ENCODE data around the gene PTPRD.

Gene PTPRD

DNA sequence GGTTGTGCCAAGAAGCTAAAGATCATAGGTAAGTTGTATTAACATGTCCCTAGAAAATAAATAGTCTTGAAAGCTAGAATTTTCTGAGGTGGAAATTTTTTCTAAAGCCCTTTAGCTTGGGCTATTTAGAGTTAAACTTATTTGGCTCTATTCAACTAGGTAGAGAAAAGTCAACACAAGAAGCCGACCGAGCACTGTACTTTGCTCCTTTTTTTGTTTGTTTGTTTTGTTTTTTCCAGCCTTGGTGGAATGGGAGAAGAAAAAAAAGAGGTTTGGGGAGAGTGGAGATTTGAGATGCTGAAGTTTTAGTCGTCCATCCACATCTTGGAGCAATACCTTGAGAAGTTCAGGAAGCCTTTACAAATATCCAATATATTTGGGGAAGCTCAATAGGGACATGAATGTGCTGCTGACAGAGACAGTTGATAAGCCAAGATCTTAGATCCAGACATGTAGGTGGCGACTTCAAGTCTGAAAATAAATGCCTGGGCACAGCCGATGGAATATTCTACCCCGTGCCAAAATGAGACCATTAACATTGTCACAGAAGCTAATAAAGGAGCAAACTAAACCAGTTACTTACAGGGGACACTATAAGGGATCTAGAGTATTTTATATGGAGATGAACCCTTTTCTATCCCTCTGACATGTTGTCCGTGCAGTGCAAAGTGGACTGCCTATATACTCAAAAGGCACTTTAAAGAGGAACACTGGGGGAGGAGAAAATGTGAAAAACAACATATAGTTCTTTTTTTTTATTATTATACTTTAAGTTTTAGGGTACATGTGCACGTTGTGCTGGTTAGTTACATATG is 466.1 kb downstream of the PTPRD start:
- DNase-seq = no peak

DNA sequence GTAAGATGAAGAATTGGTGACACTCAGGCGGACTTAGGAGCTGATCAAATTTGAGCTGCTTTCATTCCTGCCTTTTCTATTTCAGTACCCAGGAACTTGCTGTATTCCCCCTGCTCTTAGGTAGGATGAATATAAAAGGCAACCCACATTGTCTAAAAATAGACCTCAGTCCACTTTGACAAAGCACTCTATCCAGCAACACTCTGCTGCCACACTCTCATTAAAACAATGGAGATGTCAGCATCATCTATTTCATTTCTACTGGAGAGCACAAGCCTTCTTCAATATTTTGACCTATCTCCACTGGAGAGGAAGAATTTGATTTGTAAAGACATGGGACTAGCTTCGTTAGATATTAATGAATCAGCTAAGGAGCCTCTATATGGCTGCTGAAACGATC is 468.4 kb downstream of the PTPRD start:
- no peak for DNase-seq

DNA sequence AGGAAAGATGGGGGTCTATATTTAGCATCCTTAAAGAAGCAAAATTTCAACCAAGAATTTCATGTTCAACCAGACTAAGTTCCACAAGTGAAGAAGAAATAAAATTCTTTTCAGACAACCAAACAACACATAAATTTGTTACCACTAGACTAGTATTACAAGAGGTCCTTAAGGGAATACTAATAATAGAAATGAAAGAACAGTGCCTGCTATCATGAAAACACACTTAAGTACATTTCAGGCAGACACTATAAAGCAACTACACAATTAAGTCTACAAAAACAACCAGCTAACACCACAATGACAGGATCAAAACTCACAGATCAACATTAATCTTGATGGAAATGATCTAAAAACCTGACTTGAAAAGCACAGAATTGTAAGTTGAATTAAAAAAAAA is 477.2 kb downstream of the PTPRD start:
- DNase-seq = no peak

DNA sequence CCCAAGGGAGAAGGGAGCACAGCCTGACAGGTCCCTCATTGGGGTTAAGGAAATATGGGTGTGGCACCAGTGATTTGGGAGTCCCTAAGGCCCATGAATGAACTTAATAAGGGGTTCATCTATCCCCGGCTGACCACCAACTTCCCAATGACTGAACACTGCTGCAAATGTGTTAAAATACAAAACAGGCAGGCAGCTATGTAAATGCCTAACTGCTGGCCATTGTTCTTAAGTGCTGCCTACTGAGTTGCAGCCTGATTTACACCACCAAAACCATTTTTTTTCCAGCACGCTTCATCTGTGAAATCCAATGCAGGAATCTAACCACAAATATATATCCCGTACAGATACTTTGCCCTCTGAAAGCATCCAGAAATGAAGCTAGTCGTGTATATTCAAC is 478.5 kb downstream of the PTPRD start:
- no peak for DNase-seq

DNA sequence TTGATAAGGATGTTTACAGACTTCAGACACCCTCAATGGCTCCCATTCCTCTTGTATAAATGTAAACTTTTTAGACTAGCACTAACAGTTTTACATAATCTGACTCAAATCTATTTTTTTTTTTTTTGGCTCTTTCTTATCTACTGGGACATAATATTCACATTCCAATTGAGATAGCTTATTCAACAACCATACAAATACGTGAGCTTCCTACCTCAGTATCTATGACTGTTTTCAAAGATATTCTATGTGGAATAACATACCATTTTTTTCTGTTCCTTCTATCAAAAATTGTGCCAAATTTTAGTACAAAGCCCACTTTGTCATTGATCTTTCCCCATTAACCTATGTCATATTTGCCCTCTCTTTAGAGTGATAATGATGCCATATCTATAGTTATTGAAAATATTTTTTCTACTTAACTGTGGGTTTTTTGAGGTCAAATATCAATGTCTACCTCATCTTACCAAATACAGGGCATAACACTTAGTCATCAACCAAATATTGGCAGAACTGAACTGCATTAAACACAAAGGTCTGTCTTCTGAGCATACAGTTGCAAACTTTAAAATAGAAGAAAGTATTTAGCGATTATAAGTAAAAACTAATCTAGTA is 482.6 kb downstream of the PTPRD start:
- DNase-seq = no peak

DNA sequence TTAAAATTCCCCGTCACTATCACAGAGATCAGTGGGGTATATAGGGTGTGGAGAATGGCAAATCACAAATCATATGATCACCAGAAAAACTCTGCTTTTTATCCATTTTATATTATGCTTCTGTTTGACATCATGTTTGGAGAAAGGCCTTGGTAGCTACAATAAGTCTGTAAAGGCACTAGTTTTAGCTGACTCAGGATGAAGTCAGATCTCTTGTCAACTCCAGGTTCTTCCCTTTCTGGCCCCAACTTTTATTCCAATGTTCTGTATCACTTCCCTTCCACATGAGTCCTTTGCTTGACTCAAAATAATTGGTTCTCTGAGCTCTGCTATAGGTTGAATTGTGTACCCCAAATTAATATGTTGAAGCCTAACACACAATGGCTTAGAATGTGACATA is 484.9 kb downstream of the PTPRD start:
- DNase-seq = no peak

DNA sequence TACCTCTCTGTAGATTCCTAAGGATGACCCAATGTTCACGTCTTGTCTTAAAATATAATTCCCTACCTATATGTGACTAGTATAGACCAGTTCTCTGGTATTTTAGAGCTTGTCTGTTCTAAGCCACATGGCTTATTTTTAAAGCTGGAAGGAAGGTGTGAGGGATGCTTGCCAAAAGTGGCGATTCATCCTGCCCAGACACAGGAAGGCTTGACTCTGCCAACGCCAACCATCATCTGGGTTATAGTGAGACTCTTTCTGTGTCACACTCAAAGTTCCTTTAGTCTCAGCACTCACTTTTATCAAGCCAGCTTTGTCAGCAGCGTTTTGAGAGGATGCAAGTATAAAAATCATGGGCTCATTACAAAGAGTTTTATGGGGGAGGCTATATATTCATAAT is 500.0 kb downstream of the PTPRD start:
- DNase-seq = no peak

DNA sequence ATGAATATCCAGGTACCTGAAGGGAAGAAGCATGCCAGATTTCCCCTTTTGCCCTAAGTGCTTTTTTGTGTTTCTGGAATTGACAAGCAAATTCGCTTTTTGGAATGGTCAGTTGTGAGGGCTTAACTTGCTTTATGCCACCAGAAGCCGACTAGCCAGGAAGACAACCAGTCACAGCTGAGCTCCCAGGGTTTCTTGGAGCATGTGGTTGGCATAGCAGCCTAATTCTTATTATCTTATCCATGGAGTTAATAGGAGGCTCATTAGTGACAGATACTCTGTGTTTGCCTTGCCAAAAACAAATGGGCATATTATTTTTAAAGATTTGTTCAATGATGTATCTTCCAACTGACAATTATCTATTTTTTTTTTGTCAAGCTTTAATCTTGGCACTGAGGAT is 500.7 kb downstream of the PTPRD start:
- no peak for DNase-seq

GRCh38 chr9:10108815-10109214 is 504.0 kb downstream of the PTPRD start:
- DNase-seq = no peak

DNA sequence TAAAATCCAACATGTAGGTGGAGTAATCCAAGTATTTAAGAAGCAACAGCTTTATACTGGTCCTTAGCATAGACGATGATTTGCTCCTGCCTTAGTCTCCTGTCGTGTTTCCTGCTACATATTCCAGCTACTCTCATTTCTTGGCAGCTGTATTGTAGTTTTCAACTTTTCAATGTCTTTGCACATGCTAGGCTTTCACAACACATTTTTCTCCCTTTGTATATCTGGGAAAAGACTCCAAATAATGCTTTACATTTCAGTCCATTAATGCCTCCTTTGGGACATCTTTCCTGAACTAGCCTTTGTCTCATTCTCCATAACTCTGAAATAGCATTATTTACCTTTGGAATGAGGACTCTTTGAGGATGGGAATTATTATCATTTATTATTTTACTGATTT is 508.0 kb downstream of the PTPRD start:
- DNase-seq = no peak

- DNase-seq = no peak
These were observed 517.6 kb downstream of the PTPRD start for GRCh38 chr9:10095208-10095607.

- DNase-seq = no peak
These were observed 518.2 kb downstream of the PTPRD start for GRCh38 chr9:10094563-10094962.

DNA sequence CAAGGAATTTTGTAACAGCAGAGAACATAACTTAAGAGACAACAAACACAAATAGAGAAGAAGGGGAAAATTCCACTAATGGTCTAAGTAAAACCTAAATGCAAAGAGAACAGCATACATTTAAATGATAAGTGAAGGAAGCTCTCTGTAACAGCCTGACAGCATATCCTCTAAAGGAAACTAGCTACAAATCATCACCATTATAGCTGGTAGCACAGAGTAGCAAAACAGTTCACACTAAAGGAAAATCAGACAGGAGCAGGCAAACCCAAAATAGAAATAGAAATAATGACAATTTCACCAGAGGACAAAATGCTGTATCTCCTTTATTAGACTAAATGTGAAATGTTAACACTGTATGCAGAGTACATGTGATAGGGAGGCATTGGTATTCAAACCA is 532.8 kb downstream of the PTPRD start:
- no peak for DNase-seq

DNA sequence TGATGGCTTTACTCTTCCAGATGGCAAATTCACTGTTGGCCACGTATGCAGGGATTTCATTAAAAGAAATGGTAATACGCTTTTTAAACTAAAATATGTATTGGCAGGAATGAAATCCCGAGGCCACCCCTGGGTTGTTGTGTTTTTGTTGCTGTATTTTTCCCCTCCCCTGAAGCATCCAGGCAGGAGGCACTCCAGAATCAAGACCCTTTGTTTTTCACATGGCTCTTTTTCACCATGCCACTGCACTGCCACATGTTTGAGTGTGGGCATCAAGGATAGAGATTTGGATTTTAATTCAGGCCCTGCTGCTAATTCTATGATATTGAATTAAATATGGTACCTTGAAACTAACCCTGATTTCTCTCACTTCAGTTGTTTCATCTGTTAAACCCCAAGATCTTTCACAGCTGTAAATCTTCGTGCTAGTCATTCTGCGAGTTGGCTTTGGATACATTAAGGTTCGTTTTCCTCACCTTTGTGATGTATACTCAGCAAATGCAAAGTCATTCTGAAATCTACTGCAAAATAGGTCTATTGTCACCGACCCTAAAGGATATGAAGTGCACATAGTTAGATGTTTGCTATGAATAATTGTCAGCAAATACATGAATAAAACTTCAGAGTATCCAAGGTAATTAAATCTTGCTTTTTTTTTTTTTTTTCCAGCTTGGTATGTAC is 533.4 kb downstream of the PTPRD start:
- DNase-seq = no peak

- DNase-seq = no peak
These were observed 541.2 kb downstream of the PTPRD start for GRCh38 chr9:10071579-10071978.

DNA sequence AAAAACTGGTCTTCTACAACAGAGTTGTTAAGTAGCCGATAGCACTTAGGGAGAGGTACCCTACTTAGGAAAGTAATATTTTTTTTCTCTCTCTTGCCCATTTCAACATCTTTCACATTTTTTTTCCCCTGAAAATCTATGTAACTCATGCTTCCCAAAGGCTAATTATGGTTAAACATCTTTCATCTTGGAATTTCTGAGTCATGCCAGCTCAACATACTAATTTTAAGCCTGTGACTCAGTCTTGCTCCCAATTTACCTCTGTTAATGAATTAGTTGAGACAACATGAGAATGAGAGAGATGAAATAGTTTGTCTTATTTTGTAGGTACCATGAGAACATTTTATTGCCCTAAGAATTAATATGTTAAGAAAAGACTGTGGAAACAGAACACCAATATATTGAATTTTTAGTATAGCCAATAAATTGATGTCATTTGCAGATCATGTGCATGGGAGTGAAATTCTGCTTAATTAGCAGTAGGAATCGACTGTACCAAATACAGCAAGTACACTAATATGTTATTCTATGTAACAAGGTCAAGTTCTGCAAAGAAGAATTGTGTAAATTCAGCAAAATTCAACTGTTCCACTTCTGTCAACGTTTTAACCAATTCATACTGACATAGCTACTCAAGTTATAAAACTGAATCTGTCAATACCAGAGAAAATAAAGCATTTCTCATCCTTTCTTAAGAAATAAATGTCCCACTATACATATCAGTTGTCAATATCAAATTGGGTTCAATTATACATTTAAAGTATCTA is 550.0 kb downstream of the PTPRD start:
- no peak for DNase-seq

GRCh38 chr9:10059044-10059443 is 553.8 kb downstream of the PTPRD start:
- DNase-seq = no peak

- DNase-seq = no peak
These were observed 556.9 kb downstream of the PTPRD start for GRCh38 chr9:10055886-10056395.

- DNase-seq = no peak
These were observed 558.3 kb downstream of the PTPRD start for GRCh38 chr9:10054456-10054855.

GRCh38 chr9:10052916-10053315 is 559.9 kb downstream of the PTPRD start:
- DNase-seq = no peak

DNA sequence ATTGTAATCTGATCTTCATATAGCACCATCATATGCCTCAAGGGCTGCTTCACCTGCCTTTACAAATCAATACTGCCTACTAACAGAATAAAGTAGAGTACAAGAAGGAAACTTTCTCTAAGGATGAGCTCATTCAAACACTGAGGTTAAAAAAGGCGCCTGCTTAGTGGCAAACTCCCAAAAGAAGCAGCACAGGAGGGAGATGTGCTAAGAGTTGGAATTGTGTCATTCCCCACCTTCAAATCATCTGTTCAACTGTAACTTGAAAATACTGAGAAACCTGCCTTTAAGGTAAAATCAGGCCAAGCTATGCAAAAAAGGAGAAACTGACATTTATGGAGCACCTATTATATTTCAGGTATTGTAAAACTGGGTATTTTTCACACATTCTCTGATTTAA is 560.6 kb downstream of the PTPRD start:
- no peak for DNase-seq

- DNase-seq = no peak
These were observed 562.8 kb downstream of the PTPRD start for GRCh38 chr9:10050016-10050415.

DNA sequence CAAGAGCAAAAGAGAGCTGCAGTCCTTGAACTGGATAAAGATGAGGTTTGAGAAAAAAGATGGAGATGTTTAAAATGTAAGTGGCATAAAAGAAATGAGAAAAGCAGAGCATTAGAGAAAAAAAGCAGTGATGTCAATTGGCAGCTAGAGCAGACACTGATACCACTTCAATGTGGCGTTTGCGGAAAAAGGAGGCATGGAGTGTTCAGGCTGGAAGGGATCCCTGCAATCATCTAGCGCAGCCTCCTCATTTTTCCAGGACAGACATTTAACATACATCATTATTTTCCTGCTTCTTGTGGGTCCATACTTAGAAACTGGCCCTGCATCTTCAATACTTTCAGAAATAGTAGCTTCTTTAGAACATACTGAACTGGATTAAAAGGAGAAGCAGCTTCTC is 563.8 kb downstream of the PTPRD start:
- no peak for DNase-seq

Data from NCI-H1694 (cell line).